Skeletal muscle satellite cell (primary cell): ENCODE measurements around the gene AMMECR1.
A peak's percentile ranks its signal among the peaks of the same experiment; 100 is the strongest.

ENCODE experiments used
- H3K27me3 ChIP-seq: 2 replicates; pipeline ENCODE4 v1.7.0; 2013; ENCODE audit warnings: low read length; ENCODE audit not compliant: control insufficient read depth, insufficient read depth
- H3K36me3 ChIP-seq: 2 replicates; pipeline ENCODE4 v1.7.0; 2013; ENCODE audit warnings: mild to moderate bottlenecking, control low read depth, low read length; ENCODE audit not compliant: insufficient read depth
- H3K4me1 ChIP-seq: 2 replicates; pipeline ENCODE4 v1.7.0; 2013; ENCODE audit warnings: low read length; ENCODE audit not compliant: control insufficient read depth, insufficient read depth
- H3K4me2 ChIP-seq: 2 replicates; pipeline ENCODE4 v1.7.0; 2013; ENCODE audit warnings: mild to moderate bottlenecking, low read length
- H3K4me3 ChIP-seq: 2 replicates; pipeline ENCODE4 v1.7.0; 2013; ENCODE audit warnings: low read length
- H3K9ac ChIP-seq: 2 replicates; pipeline ENCODE4 v1.7.0; 2013; ENCODE audit warnings: mild to moderate bottlenecking, low read depth, low read length, moderate library complexity
- H3K9me3 ChIP-seq: replicated peaks from 2 replicates; pipeline ENCODE4 v1.7.0; 2013; ENCODE audit warnings: mild to moderate bottlenecking, control low read depth, low read length

Gene AMMECR1

DNA sequence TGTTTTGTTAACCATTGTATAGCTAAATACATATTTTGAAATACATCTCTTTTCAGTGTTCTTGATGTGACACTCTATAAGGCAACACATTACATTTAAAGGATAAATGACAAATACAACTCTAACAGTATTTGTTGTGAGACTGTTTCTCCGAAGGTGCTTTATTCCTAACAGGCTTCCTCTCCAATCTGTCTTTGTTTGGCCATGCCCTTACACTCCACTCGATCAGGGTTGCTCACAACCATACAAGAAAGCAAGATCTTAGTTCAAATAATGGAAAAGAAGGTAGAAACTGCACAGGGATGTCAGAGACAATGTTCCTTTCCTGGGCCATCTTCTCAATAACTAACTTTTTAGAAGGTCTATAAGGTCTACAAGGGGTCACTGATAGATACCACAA lies 36.5 kb downstream of the AMMECR1 start:
- Histone ChIP-seq H3K36me3 (no peaks in the 10 kb centered on the region), H3K9ac (peak overlapping the region; percentile 50), H3K27me3 (peaks cover 5% of the 10 kb centered on the region), H3K4me3 (no peak overlapping the region), H3K4me1 (peaks cover 50% of the 10 kb centered on the region), H3K9me3 (no peaks in the 10 kb centered on the region), H3K4me2 (peak overlapping the region; percentile 37)

DNA sequence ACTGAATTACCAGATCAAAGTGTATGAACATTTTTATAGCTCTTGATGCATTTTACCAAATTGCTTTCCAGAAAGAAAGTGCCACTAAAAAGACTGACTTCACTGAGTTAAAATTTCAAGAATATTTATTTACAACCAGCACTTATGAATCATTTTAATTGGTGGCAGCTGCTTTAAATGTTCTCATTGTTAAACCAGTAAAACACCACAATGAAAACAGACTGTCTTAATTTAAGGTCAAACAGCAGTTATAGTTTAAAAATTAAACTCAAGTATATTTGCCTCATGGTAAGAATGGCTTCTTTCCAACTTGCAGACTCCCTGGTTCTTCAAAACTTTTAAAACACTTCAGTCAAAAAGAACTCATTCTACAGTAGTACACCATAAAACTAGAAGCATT lies 36.9 kb downstream of the AMMECR1 start:
- peaks cover 5% of the 10 kb centered on the region for H3K27me3 ChIP-seq
- no peaks in the 10 kb centered on the region for H3K36me3 ChIP-seq
- H3K9ac ChIP-seq = peak overlapping the region; percentile 50

DNA sequence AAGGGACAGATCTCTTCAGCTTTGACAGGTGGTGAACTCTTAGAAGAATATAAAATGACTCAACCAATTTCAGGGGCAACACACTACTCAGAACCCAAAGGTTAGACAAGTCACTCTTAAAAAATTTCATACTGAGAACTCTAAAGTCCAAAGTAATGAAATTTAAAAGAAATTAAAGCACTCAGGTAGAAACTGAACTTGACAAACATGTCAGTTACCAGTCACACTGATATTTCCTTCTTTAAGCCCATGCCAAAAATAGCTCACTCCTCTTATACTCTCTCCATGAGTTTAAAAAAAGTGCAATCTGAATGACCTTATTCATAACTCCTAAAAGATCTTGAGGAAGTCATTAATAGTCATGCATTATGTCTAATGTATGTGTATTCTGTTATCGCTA lies 40.3 kb downstream of the AMMECR1 start:
- Histone ChIP-seq H3K4me3 (no peak overlapping the region), H3K9me3 (no peaks in the 10 kb centered on the region), H3K4me1 (peaks cover 21% of the 10 kb centered on the region), H3K4me2 (no peak overlapping the region), H3K9ac (no peak overlapping the region), H3K36me3 (no peaks in the 10 kb centered on the region), H3K27me3 (peaks cover 5% of the 10 kb centered on the region)

More for the DNA sequence above, 36.9 kb downstream of the AMMECR1 start:
- Histone ChIP-seq H3K9me3 (no peaks in the 10 kb centered on the region), H3K4me2 (peak overlapping the region; percentile 37), H3K4me1 (peaks cover 47% of the 10 kb centered on the region), H3K4me3 (no peak overlapping the region)

DNA sequence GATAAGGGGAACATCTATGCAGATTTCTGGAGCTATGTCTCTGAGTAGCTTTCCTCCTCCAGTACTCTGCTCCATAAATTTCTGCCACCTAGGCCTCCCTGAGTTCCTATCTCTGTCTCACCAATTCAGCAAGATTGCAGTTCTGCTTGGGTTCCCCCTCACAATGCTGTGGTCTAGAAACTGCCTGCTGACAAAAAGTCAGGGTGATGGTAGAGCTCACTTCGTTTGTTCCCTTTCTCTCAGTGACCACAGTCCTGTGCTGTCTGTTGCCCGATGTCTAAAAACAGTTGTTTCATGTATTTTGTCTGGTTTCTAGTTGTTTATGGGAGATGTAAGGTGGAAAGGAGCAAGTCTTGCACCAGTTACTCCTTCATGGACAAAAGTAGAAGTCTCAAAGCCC lies 41.1 kb downstream of the AMMECR1 start:
- H3K4me2 ChIP-seq = no peak overlapping the region
- no peaks in the 10 kb centered on the region for H3K9me3 ChIP-seq
- peaks cover 19% of the 10 kb centered on the region for H3K4me1 ChIP-seq
- no peak overlapping the region for H3K9ac ChIP-seq
- H3K27me3 ChIP-seq = peaks cover 5% of the 10 kb centered on the region
- no peaks in the 10 kb centered on the region for H3K36me3 ChIP-seq
- H3K4me3 ChIP-seq = no peak overlapping the region

DNA sequence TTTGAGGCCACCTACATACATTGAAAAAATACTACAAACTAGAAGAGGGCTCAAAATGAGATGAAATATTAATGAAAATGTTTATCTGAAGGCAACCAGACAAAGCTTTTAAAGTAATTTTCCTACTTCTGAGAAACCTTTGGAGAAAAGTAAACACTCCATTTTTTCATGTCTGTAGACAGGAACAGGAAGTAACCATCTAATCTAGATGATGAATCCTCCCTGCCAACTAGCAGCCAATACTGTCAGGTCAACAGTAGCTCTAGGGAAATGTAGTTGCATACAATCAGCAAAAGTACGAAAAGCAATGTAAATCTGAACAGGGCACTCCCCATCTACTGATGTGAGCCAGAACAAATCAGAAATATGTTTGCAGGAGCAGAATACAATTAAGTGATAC lies 49.0 kb downstream of the AMMECR1 start:
- no peaks in the 10 kb centered on the region for H3K36me3 ChIP-seq
- no peaks in the 10 kb centered on the region for H3K4me1 ChIP-seq
- no peak overlapping the region for H3K9ac ChIP-seq
- no peak overlapping the region for H3K4me3 ChIP-seq
- H3K27me3 ChIP-seq = peaks cover 7% of the 10 kb centered on the region
- no peak overlapping the region for H3K4me2 ChIP-seq
- H3K9me3 ChIP-seq = no peaks in the 10 kb centered on the region

DNA sequence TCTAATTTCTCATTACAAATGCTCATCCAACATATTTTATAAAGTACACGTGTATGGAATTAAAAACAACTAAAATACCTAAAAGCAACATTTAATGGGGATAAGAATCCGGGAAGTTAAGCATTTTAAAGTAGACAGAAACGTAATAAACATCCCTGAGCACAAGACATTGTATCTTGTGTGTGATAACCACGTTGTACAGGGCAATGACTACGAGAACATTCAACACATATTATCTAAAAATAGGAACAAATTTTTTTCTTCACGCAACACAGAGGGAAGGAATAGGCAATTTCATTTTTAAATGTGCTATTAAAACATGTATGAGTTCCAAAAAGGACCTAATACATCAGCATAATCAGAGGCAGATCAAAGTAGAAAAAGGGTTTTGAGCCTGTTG lies 49.5 kb downstream of the AMMECR1 start:
- Histone ChIP-seq H3K4me3 (no peak overlapping the region), H3K9me3 (no peaks in the 10 kb centered on the region), H3K4me2 (no peak overlapping the region), H3K27me3 (peaks cover 7% of the 10 kb centered on the region), H3K4me1 (no peaks in the 10 kb centered on the region), H3K9ac (no peak overlapping the region), H3K36me3 (no peaks in the 10 kb centered on the region)

DNA sequence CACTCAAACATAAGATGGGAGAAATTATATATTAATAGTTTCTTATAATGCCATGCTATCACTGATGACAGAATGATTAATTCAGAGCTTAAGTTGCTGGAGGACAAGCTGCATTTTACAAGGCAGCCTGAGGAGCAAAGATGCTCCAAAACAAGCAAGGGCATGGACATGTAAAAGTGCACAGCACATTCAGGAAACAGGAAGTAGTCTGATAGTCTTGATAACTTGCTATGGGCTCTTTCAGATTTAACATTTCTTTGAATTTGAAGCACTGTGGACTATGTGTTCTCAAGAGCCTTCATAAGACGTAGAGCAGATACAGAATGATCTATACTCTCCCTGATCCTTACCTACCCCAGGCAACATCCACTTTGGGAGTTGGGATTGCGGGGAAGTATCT lies 50.0 kb downstream of the AMMECR1 start:
- no peak overlapping the region for H3K4me3 ChIP-seq
- H3K9me3 ChIP-seq = no peaks in the 10 kb centered on the region
- no peak overlapping the region for H3K4me2 ChIP-seq
- no peaks in the 10 kb centered on the region for H3K4me1 ChIP-seq
- no peaks in the 10 kb centered on the region for H3K36me3 ChIP-seq
- H3K9ac ChIP-seq = no peak overlapping the region
- peaks cover 7% of the 10 kb centered on the region for H3K27me3 ChIP-seq

DNA sequence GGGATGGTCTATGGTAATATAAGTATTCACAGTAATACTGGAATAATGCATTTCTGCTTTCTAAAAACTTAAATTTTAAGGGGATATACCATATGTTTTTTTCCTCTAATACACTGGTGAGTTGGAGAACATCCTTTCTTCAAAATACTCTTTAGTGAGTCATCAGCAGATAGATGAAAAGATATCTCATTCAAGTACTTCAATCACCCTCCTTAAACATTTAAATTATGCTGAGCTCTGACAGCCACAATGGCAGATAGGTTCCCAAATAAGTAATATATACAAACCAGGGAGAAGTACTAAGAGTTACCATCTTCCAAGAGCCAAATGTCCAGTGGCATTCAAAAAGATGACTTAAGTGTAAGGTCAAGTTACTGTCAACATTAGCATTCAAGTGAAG lies 52.2 kb downstream of the AMMECR1 start:
- no peaks in the 10 kb centered on the region for H3K4me1 ChIP-seq
- peaks cover 7% of the 10 kb centered on the region for H3K27me3 ChIP-seq
- no peak overlapping the region for H3K4me2 ChIP-seq
- H3K4me3 ChIP-seq = no peak overlapping the region
- H3K9me3 ChIP-seq = no peaks in the 10 kb centered on the region
- no peak overlapping the region for H3K9ac ChIP-seq
- no peaks in the 10 kb centered on the region for H3K36me3 ChIP-seq

DNA sequence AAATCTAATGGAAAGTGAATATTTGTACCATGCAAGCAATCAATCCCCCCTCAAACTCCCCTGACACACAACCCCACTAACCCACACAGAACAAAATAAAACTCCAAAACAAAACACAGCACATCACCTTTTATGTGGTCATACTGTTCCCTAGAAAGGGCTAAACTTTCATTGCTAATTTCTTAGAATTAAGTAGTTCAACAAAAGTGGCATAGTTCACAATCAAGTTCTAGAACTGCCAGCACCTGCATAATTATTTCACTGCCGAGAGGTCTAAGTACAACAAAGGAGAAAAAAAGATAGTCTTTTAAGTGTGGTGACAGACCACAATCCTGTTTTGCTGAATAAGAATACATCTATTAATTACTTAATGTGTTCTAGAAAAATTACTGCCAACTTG lies 58.8 kb downstream of the AMMECR1 start:
- Histone ChIP-seq H3K4me1 (peaks cover 6% of the 10 kb centered on the region), H3K4me3 (no peak overlapping the region), H3K27me3 (peaks cover 2% of the 10 kb centered on the region), H3K9ac (no peak overlapping the region), H3K4me2 (no peak overlapping the region), H3K36me3 (no peaks in the 10 kb centered on the region), H3K9me3 (no peaks in the 10 kb centered on the region)

DNA sequence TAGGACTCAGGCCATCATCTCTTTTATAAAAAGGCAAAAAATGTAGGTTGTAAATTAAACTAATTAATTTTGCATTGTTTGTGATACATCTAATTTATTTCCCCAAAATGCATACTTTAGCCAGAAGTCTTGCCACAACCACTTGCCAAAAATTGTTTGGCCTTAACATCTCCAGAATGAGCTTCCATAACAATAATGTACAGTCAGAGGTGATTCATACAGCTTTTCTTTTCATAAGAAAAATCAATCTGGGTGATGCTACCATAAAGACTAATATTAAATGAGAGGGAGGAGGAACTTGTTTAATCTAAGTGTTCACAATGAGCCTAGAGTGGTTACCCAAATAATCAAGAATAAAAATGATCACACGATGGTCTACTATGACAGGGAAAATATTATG lies 59.3 kb downstream of the AMMECR1 start:
- Histone ChIP-seq H3K4me1 (peaks cover 6% of the 10 kb centered on the region), H3K36me3 (no peaks in the 10 kb centered on the region), H3K9ac (no peak overlapping the region), H3K9me3 (no peaks in the 10 kb centered on the region), H3K4me3 (no peak overlapping the region), H3K4me2 (no peak overlapping the region), H3K27me3 (peaks cover 2% of the 10 kb centered on the region)

DNA sequence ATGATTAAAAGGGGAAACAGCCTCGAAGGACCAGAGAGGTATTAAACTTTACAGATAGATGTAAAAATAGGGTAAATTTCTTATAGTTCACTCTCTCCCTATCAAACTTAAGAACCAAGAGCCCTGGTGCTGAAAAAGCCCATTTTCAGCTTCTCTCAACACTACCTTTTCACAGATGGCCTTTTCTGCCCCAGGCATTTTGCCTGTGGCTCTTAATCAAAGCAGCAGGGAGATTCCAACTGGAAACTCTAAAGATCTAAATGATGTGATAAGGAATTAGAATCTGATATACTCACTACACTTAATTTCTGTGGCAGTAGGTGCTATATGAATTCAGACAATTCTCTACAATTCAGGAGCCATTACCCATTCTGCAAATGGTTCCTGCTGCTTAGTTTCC lies 60.0 kb downstream of the AMMECR1 start:
- Histone ChIP-seq H3K27me3 (peaks cover 2% of the 10 kb centered on the region), H3K4me2 (no peak overlapping the region), H3K4me3 (no peak overlapping the region), H3K36me3 (no peaks in the 10 kb centered on the region), H3K4me1 (peaks cover 6% of the 10 kb centered on the region), H3K9me3 (no peaks in the 10 kb centered on the region), H3K9ac (no peak overlapping the region)

DNA sequence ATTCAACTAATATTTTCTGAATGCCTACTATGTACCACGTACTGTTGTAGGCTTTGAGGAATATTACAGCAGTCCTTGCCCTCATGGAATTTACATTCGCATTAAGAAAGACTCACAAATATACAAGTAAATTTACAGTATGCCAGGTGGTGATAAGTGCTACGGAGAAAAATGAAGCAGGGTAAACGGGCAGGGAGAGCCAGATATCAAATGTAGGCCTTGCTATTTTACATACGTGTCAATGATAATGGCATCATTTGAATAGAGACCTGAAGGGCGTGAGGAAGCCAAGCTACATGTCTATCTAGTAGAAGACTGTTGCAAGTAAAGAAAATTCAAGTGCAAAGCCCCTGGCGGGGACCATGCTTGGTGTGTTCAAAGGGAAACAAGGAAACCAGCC lies 65.2 kb downstream of the AMMECR1 start:
- H3K4me2 ChIP-seq = no peak overlapping the region
- H3K36me3 ChIP-seq = no peaks in the 10 kb centered on the region
- no peaks in the 10 kb centered on the region for H3K4me1 ChIP-seq
- no peak overlapping the region for H3K9ac ChIP-seq
- H3K9me3 ChIP-seq = no peaks in the 10 kb centered on the region
- no peak overlapping the region for H3K4me3 ChIP-seq
- H3K27me3 ChIP-seq = peaks cover 6% of the 10 kb centered on the region
